NCI-H526 treated with DMSO at 0.1 percent for 48 hours (cell line): ENCODE results near the gene ZNF628.
"Not testable (repeated sequence)": the region's sequence is repeated elsewhere in the genome, so short reads cannot be mapped to it uniquely, and the experiment has no call there.

Source experiments
- DNase-seq: peaks from one replicate; lab custom pipeline; 2025; lab: John Stamatoyannopoulos, UW

The ZNF628 gene

GRCh38 chr19:55484593-55485438 lies 8.4 kb downstream of the ZNF628 start, which contains the start of gene NAT14:
Gene NAT14, plus strand, starts transcription at chr19:55485188. Its CDS starts 521 bp downstream, at chr19:55485709.
- DNase-seq: no peak

- DNase-seq: no peak
Measured at GRCh38 chr19:55485439-55486011, 9.1 kb downstream of the ZNF628 start.

GRCh38 chr19:55486043-55486970 lies 9.9 kb downstream of the ZNF628 start:
- DNase-seq: no peak

- DNase-seq: no peak
Measured at GRCh38 chr19:55486971-55487923, 10.8 kb downstream of the ZNF628 start.

GRCh38 chr19:55487924-55488687 lies 11.7 kb downstream of the ZNF628 start, which contains the start of gene SSC5D:
Gene SSC5D, plus strand, starts transcription at chr19:55488436. Its CDS starts 154 bp downstream, at chr19:55488590.
- no peak for DNase-seq

- no peak for DNase-seq
Measured at GRCh38 chr19:55488986-55489710, 12.7 kb downstream of the ZNF628 start.

GRCh38 chr19:55489711-55490477 lies 13.5 kb downstream of the ZNF628 start:
- DNase-seq: no peak

- DNase-seq: no peak
Measured at GRCh38 chr19:55490478-55491432, 14.3 kb downstream of the ZNF628 start.

GRCh38 chr19:55491546-55492360 lies 15.3 kb downstream of the ZNF628 start:
- DNase-seq: no peak

- DNase-seq: no peak
Measured at GRCh38 chr19:55492362-55492944, 16.0 kb downstream of the ZNF628 start.

GRCh38 chr19:55493052-55493644 lies 16.7 kb downstream of the ZNF628 start:
- DNase-seq: no peak

- no peak for DNase-seq
Measured at GRCh38 chr19:55493645-55494171, 17.3 kb downstream of the ZNF628 start.

- DNase-seq: no peak
Measured at GRCh38 chr19:55494172-55494761, 17.9 kb downstream of the ZNF628 start.

- no peak for DNase-seq
Measured at GRCh38 chr19:55495646-55496349, 19.4 kb downstream of the ZNF628 start.

- not testable (repeated sequence) for DNase-seq
Measured at GRCh38 chr19:55496820-55497219, 20.4 kb downstream of the ZNF628 start.
